H1 (cell line): ENCODE measurements around the gene DISC1. TPM values are rescaled to one million over a fixed set of nuclear protein-coding genes. Genes with fewer than 3 reads are reported as not detected.

Experiments
- CTCF ChIA-PET: fragments of 300-600 bp; sonication (Branson Sonifier 250); formaldehyde crosslinking; loops from one replicate; lab custom pipeline; 2021; ENCODE audit not compliant: partially characterized antibody; lab: Charles Lee
- POLR2A ChIA-PET: fragments of 300-600 bp; sonication (Branson Sonifier 250); formaldehyde crosslinking; loops from one replicate; lab custom pipeline; 2021; ENCODE audit warnings: inconsistent platforms; ENCODE audit not compliant: partially characterized antibody; lab: Charles Lee
- DNase-seq, 2 experiments: peaks; one replicate each; pipeline versions ENCODE4 v3.0.0 to v3.0.0-alpha.2; 2010 to 2022; ENCODE audit warnings: low spot score in 2 of 2, low read depth in 1 of 2, mixed read lengths in 1 of 2
- FAIRE-seq: peaks from 2 replicates; lab custom pipeline; 2011; peaks lifted over from hg19 to GRCh38; lab: Jason Lieb, UNC
- H2AFZ ChIP-seq: 2 replicates; pipeline ENCODE4 v1.8.1; 2012; ENCODE audit warnings: low read length, inconsistent platforms
- H2AK5ac ChIP-seq: 2 replicates; pipeline ENCODE4 v1.6.1; 2013; ENCODE audit warnings: low read depth, low read length
- H2BK120ac ChIP-seq: replicated peaks from 2 replicates; pipeline ENCODE3; 2013; ENCODE audit warnings: low read depth, low read length, inconsistent platforms
- H2BK12ac ChIP-seq: 2 replicates; pipeline ENCODE4 v1.6.1; 2013; ENCODE audit warnings: low read depth, low read length
- H2BK15ac ChIP-seq: 2 replicates; pipeline ENCODE4 v1.6.1; 2013; ENCODE audit warnings: low read length
- H2BK20ac ChIP-seq: 2 replicates; pipeline ENCODE4 v1.6.1; 2013; ENCODE audit warnings: low read length
- H2BK5ac ChIP-seq: 2 replicates; pipeline ENCODE4 v1.6.1; 2013; ENCODE audit warnings: low read depth, low read length
- H3K14ac ChIP-seq: 2 replicates; pipeline ENCODE4 v1.6.1; 2013; ENCODE audit warnings: inconsistent platforms; ENCODE audit not compliant: insufficient read length
- H3K18ac ChIP-seq: 2 replicates; pipeline ENCODE4 v1.6.1; 2013; ENCODE audit warnings: low read length; ENCODE audit errors: extremely low read depth
- H3K23ac ChIP-seq: 2 replicates; pipeline ENCODE4 v1.6.1; 2013; ENCODE audit warnings: inconsistent platforms; ENCODE audit not compliant: insufficient read length
- H3K23me2 ChIP-seq: 2 replicates; pipeline ENCODE4 v1.6.1; 2013; ENCODE audit warnings: low read depth, low read length
- H3K27ac ChIP-seq: 2 replicates; pipeline ENCODE4 v1.6.1; 2011; ENCODE audit warnings: low read depth, low read length, inconsistent platforms
- H3K27me3 ChIP-seq, 4 experiments: replicated peaks in 1 of 4; 1 replicate in 1 of 4; 2 replicates in 3 of 4; pipeline versions ENCODE4 v1.6.1 to v1.8.1; 2011 to 2013; ENCODE audit warnings: low read length in 3 of 4, mild to moderate bottlenecking in 3 of 4, inconsistent platforms in 2 of 4, mixed read lengths in 2 of 4, moderate library complexity in 1 of 4; ENCODE audit not compliant: control insufficient read depth in 3 of 4, insufficient read depth in 3 of 4; ENCODE audit errors: extremely low read depth in 1 of 4
- H3K36me3 ChIP-seq, 4 experiments: 2 replicates each; pipeline versions ENCODE4 v1.6.1 to v1.8.1; 2011 to 2013; ENCODE audit warnings: mild to moderate bottlenecking in 4 of 4, low read length in 3 of 4, moderate library complexity in 2 of 4, control low read depth in 1 of 4, inconsistent platforms in 1 of 4; ENCODE audit not compliant: insufficient read depth in 4 of 4, control insufficient read depth in 2 of 4
- H3K4ac ChIP-seq: replicated peaks from 2 replicates; pipeline ENCODE3; 2013; ENCODE audit warnings: low read length, low read depth, mixed read lengths, inconsistent platforms; ENCODE audit not compliant: insufficient read length
- H3K4me1 ChIP-seq, 4 experiments: replicated peaks in 1 of 4; 1 replicate in 1 of 4; 2 replicates in 3 of 4; pipeline versions ENCODE4 v1.6.1 to v1.8.1; 2011 to 2013; ENCODE audit warnings: low read length in 3 of 4, inconsistent platforms in 2 of 4, mixed read lengths in 1 of 4; ENCODE audit not compliant: insufficient read depth in 4 of 4, control insufficient read depth in 3 of 4
- H3K4me2 ChIP-seq, 2 experiments: 2 replicates each; pipeline versions ENCODE4 v1.6.1 to v1.8.1; 2011 to 2013; ENCODE audit warnings: low read depth in 2 of 2, low read length in 2 of 2, control low read depth in 1 of 2, inconsistent platforms in 1 of 2, mild to moderate bottlenecking in 1 of 2; ENCODE audit not compliant: insufficient read depth in 1 of 2
- H3K4me3 ChIP-seq, 4 experiments: fragments of 200-600, 300-600 bp in 1 of 4; sonication (generic), shearing (Covaris generic), sonication (Bioruptor Twin) in 1 of 4; 2 replicates each; pipeline versions ENCODE4 v1.5.1 to v1.8.1; 2011 to 2016; ENCODE audit warnings: low read length in 4 of 4, low read depth in 3 of 4, control low read depth in 2 of 4, inconsistent platforms in 2 of 4, mild to moderate bottlenecking in 2 of 4, mixed read lengths in 1 of 4, moderate library complexity in 1 of 4; ENCODE audit not compliant: insufficient read depth in 2 of 4; ENCODE audit errors: extremely low read depth in 1 of 4
- H3K56ac ChIP-seq: replicated peaks from 2 replicates; pipeline ENCODE3; 2013; ENCODE audit warnings: low read depth, mild to moderate bottlenecking, mixed read lengths, low read length, inconsistent platforms; ENCODE audit not compliant: insufficient read length
- H3K79me1 ChIP-seq: 2 replicates; pipeline ENCODE4 v1.6.1; 2013; ENCODE audit warnings: low read depth, low read length, control low read depth
- H3K79me2 ChIP-seq, 2 experiments: 2 replicates each; pipeline versions ENCODE4 v1.6.1 to v1.8.1; 2012 to 2013; ENCODE audit warnings: low read length in 2 of 2, mild to moderate bottlenecking in 2 of 2, inconsistent platforms in 1 of 2; ENCODE audit not compliant: insufficient read depth in 2 of 2, control insufficient read depth in 1 of 2
- H3K9ac ChIP-seq, 4 experiments: replicated peaks in 1 of 4; 1 replicate in 1 of 4; 2 replicates in 3 of 4; pipeline versions ENCODE4 v1.6.1 to v1.8.1; 2011 to 2013; ENCODE audit warnings: low read depth in 3 of 4, low read length in 3 of 4, control low read depth in 2 of 4, mild to moderate bottlenecking in 2 of 4, moderate library complexity in 2 of 4, inconsistent platforms in 1 of 4; ENCODE audit errors: extremely low read depth in 1 of 4
- H3K9me3 ChIP-seq, 2 experiments: 2 replicates each; pipeline versions ENCODE4 v1.6.1 to v1.8.1; 2012 to 2013; ENCODE audit warnings: mild to moderate bottlenecking in 2 of 2, moderate library complexity in 2 of 2, control low read depth in 1 of 2, inconsistent platforms in 1 of 2, low read depth in 1 of 2, low read length in 1 of 2, mixed read lengths in 1 of 2; ENCODE audit not compliant: insufficient read depth in 2 of 2
- H4K20me1 ChIP-seq, 2 experiments: replicated peaks in 1 of 2; 2 replicates each; pipeline versions ENCODE3 to v1.8.1; 2011 to 2013; ENCODE audit warnings: inconsistent platforms in 2 of 2, low read length in 2 of 2, mild to moderate bottlenecking in 1 of 2; ENCODE audit not compliant: insufficient read depth in 2 of 2, control insufficient read depth in 1 of 2
- H4K5ac ChIP-seq: 2 replicates; pipeline ENCODE4 v1.6.1; 2013; ENCODE audit warnings: low read length, low read depth, mixed read lengths, inconsistent platforms; ENCODE audit not compliant: insufficient read length
- H4K8ac ChIP-seq: 2 replicates; pipeline ENCODE4 v1.8.0; 2013; ENCODE audit warnings: mild to moderate bottlenecking, moderate library complexity, low read length, inconsistent platforms; ENCODE audit not compliant: insufficient read depth; ENCODE audit errors: extremely low read depth
- H4K91ac ChIP-seq: replicated peaks from 2 replicates; pipeline ENCODE3; 2013; ENCODE audit warnings: low read length, mixed read lengths, inconsistent platforms; ENCODE audit not compliant: insufficient read length
- ATF3 ChIP-seq: IDR thresholded peaks from 2 replicates; pipeline ENCODE4 v1.6.1; 2011; ENCODE audit warnings: low read depth, mild to moderate bottlenecking, low read length; ENCODE audit not compliant: insufficient read depth
- EGR1 ChIP-seq: IDR thresholded peaks from 2 replicates; pipeline ENCODE4 v1.6.1; 2011; ENCODE audit warnings: low read depth, low read length, borderline replicate concordance
- KDM4A ChIP-seq: IDR thresholded peaks from one replicate; pipeline ENCODE4 v1.7.1; 2012; ENCODE audit warnings: low read depth, mild to moderate bottlenecking, moderate library complexity, low read length, inconsistent platforms; ENCODE audit not compliant: severe bottlenecking
- POLR2A ChIP-seq, 2 experiments: IDR thresholded peaks; 1 replicate in 1 of 2; 2 replicates in 1 of 2; pipeline ENCODE4 v1.6.1; 2011; ENCODE audit warnings: low read depth in 2 of 2, low read length in 2 of 2, mild to moderate bottlenecking in 2 of 2; ENCODE audit errors: control extremely low read depth in 1 of 2
- RFX5 ChIP-seq: IDR thresholded peaks from 2 replicates; pipeline ENCODE4 v1.6.1; 2011; ENCODE audit warnings: low read depth, low read length, improper control_type of control experiment, borderline replicate concordance
- SIN3A ChIP-seq, 2 experiments: IDR thresholded peaks in 1 of 2; conservative IDR thresholded peaks in 1 of 2; 2 replicates each; pipeline ENCODE4 v1.6.1; 2011 to 2012; ENCODE audit warnings: low read length in 2 of 2, improper control_type of control experiment in 1 of 2, low read depth in 1 of 2, mild to moderate bottlenecking in 1 of 2
- SIX5 ChIP-seq: IDR thresholded peaks from 2 replicates; pipeline ENCODE4 v1.6.1; 2011; ENCODE audit warnings: mild to moderate bottlenecking, low read depth, low read length
- SUZ12 ChIP-seq: fragments of 200-600 bp; sonication (generic); IDR thresholded peaks from 2 replicates; pipeline ENCODE4 v1.6.1; 2012; ENCODE audit warnings: mild to moderate bottlenecking, inconsistent platforms, low read length, moderate library complexity, mixed read lengths
- TAF1 ChIP-seq: IDR thresholded peaks from 2 replicates; pipeline ENCODE4 v1.6.1; 2011; ENCODE audit warnings: mild to moderate bottlenecking, low read depth, low read length
- TBP ChIP-seq: IDR thresholded peaks from 2 replicates; pipeline ENCODE4 v1.6.1; 2011; ENCODE audit warnings: low read depth, low read length, improper control_type of control experiment
- TCF12 ChIP-seq: IDR thresholded peaks from 2 replicates; pipeline ENCODE4 v1.6.1; 2011; ENCODE audit warnings: low read depth, mild to moderate bottlenecking, low read length
- TEAD4 ChIP-seq: IDR thresholded peaks from 2 replicates; pipeline ENCODE4 v1.6.1; 2012; ENCODE audit warnings: low read depth, low read length, inconsistent platforms, mixed read lengths
- ZNF274 ChIP-seq: IDR thresholded peaks from 2 replicates; pipeline ENCODE4 v1.7.0; 2012; ENCODE audit warnings: low read length, borderline replicate concordance; ENCODE audit errors: extremely low read depth
- WGBS, 2 experiments: shearing (Covaris generic) in 1 of 2; methylation state at CpG; one replicate each; pipeline versions ENCODE4 v1.1.6 to v1.1.7; 2013 to 2015; ENCODE audit warnings: low lambda C conversion rate in 2 of 2, mixed read lengths in 2 of 2, inconsistent platforms in 1 of 2, low coverage in 1 of 2, missing lambda C conversion rate in 1 of 2; ENCODE audit not compliant: insufficient replicate concordance in 2 of 2, insufficient coverage in 1 of 2, insufficient read length in 1 of 2; ENCODE audit errors: extremely low coverage in 1 of 2, missing lambda C conversion rate in 1 of 2; 5-methylcytosine and 5-hydroxymethylcytosine counted together
- polyA plus RNA-seq, 7 experiments: library from polyadenylated mRNA; depleted of rRNA in 3 of 7; stranded (reverse) in 5 of 7; unstranded in 2 of 7; fragments of >200 nt in 5 of 7; fragments of 200-250 nt in 2 of 7; gene quantifications; 1 replicate in 5 of 7; 2 replicates in 1 of 7; 4 replicates in 1 of 7; pipeline versions ENCODE4 v1.2.1 to v1.2.3, GENCODE V29; 2011 to 2013; ENCODE audit warnings: missing spikeins in 2 of 7, mixed read lengths in 2 of 7
- total RNA-seq: library from RNA; stranded (reverse); fragmentation: NEBNext Ultra II Directional; extraction: Animal tissue kit (Norgen Biotek cat#: 25700); gene quantifications from 2 replicates; pipeline ENCODE4 v1.2.1, GENCODE V29; 2021

The DISC1 gene
- total and polyA plus RNA-seq, 2 of the 8 experiments (the other 6 are each of a cell fraction or from before 2014, with no cell fraction given) = 1.1 to 3.5 TPM

- FAIRE-seq = no peak
- Histone ChIP-seq H3K9ac (no peak overlapping the region), H2BK120ac (no peak overlapping the region)
Measured at GRCh38 chr1:232049335-232049734, 422.7 kb downstream of the DISC1 start.

More at GRCh38 chr1:232049335-232049734, 422.7 kb downstream of the DISC1 start:
- no peak overlapping the region for H3K56ac ChIP-seq
- no peak overlapping the region for H3K4me3 ChIP-seq
- no peak overlapping the region for H3K4ac ChIP-seq
- H4K20me1 ChIP-seq = no peaks in the 10 kb centered on the region
- no peaks in the 10 kb centered on the region; the same call in 1 of the 2 replicates for H3K23me2 ChIP-seq
- H2AK5ac ChIP-seq = peak overlapping the region; percentile 41; the same call in 1 of the 2 replicates
- H2BK15ac ChIP-seq = no peak overlapping the region
- H3K79me2 ChIP-seq = no peaks in the 10 kb centered on the region
- no peaks in the 10 kb centered on the region for H3K27me3 ChIP-seq
- H4K91ac ChIP-seq = no peak overlapping the region
- no peak for TF ChIP-seq TAF1
- no peak for TF ChIP-seq POLR2A (IDR thresholded peaks at IDR 0.05; ENCODE audit: control extremely low read depth in 1 of 2, low read depth in 2 of 2, low read length in 2 of 2)
- TF ChIP-seq SIN3A (conservative IDR thresholded peaks at IDR 0.05 in 1 of 2, IDR thresholded peaks at IDR 0.05 in 1 of 2; ENCODE audit: low read depth in 1 of 2, low read length in 2 of 2) = no peak
- TF ChIP-seq SUZ12 = no peak
- TF ChIP-seq TBP = no peak
- TF ChIP-seq ATF3 = no peak
- no peak for TF ChIP-seq SIX5
- no peak for TF ChIP-seq TEAD4
- no peak for TF ChIP-seq RFX5
- no peak for TF ChIP-seq ZNF274
- no peak for TF ChIP-seq EGR1
- no peak for TF ChIP-seq KDM4A
- TF ChIP-seq TCF12 = no peak
- H3K79me1 ChIP-seq = no peaks in the 10 kb centered on the region
- H3K4me1 ChIP-seq = peaks cover 3 to 10% (median 8%) of the 10 kb centered on the region in 4 experiments; a peak in 6 of 7 replicates
- peak overlapping the region; percentile 48; the same call in 1 of the 2 replicates for H2BK20ac ChIP-seq
- 89% methylated on average over 4 of the region's 4 CpGs; no CpG with 5 or more reads in 1 of the 2 experiments for WGBS, 2 experiments
- no peak for DNase-seq
- H3K4me2 ChIP-seq = no peak overlapping the region
- H3K36me3 ChIP-seq = no peaks in the 10 kb centered on the region
- H3K27ac ChIP-seq = no peak overlapping the region
- H3K18ac ChIP-seq = no peak overlapping the region
- H2AFZ ChIP-seq = no peak overlapping the region
- H2BK12ac ChIP-seq = no peak overlapping the region
- H4K8ac ChIP-seq = no peak overlapping the region
- no peak overlapping the region for H3K23ac ChIP-seq
- H2BK5ac ChIP-seq = no peak overlapping the region
- H4K5ac ChIP-seq = no peak overlapping the region
- POLR2A ChIA-PET = no interaction called here
- H3K9me3 ChIP-seq = no peaks in the 10 kb centered on the region
- CTCF ChIA-PET = interaction anchor here (1.2 kb wide), 2 partner anchors 23 to 64 kb away, joined by 3 to 4 read pairs; no protein-coding TSS in a partner anchor
- H3K14ac ChIP-seq = no peak overlapping the region
